Endometrium (tissue), 2 donors: ENCODE data around the gene BTN2A1.
"Not testable (repeated sequence)": the region's sequence is repeated elsewhere in the genome, so short reads cannot be mapped to it uniquely, and the experiment has no call there.

ENCODE experiments used
- FAIRE-seq: peaks from 2 replicates; lab custom pipeline; 2012; peaks lifted over from hg19 to GRCh38; lab: Jason Lieb, UNC
- donor health status: control.
- donor health status: control.

Gene BTN2A1

GRCh38 chr6:26432627-26433201 is 25.0 kb upstream of the BTN2A1 start:
- FAIRE-seq: no peak

GRCh38 chr6:26433680-26434079 is 24.1 kb upstream of the BTN2A1 start:
- FAIRE-seq: not testable (repeated sequence)

GRCh38 chr6:26436018-26436417 is 21.7 kb upstream of the BTN2A1 start:
- no peak for FAIRE-seq

GRCh38 chr6:26437550-26437949 is 20.2 kb upstream of the BTN2A1 start:
- FAIRE-seq: no peak

DNA sequence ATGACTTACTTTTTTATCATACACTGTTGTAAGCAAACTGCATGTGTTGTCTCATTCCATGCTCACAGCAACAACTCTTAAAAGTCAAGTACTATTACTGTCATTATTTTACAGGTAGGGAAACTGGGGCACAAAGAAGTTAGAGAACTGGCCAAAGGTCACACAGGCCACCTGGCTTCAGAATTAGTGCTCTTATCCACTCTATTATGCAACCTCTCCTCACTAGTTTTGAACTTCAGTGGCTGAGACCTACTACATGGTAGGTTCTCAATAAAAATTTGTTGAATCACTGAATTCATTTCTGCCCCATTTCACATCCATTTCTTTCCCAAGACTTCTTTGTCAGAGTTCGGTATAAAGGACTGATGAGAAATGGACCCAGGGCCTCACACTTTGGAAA is 19.8 kb upstream of the BTN2A1 start:
- no peak for FAIRE-seq

- no peak for FAIRE-seq
These were observed 18.3 kb upstream of the BTN2A1 start for GRCh38 chr6:26439151-26440125.

DNA sequence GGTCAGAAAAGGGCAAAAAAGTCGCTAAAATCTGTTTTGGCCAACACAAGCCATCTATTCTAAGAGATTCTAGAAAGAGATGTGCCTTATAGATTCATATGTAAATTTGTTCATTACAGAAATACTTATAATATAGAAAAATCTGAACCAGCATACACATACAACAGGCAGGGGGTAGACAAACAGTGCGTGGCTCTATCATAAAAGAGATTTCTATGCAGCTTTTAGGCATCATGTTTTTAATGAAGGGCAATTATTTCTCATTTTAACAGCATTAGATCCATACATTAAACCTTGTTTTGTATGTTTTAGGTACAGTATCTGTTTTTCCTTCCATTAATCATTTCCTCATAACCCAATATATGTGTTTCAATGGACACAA is 16.8 kb upstream of the BTN2A1 start:
- FAIRE-seq: no peak

- no peak for FAIRE-seq
These were observed 15.8 kb upstream of the BTN2A1 start for GRCh38 chr6:26441977-26442376.

GRCh38 chr6:26445934-26446667 is 11.7 kb upstream of the BTN2A1 start:
- no peak for FAIRE-seq

DNA sequence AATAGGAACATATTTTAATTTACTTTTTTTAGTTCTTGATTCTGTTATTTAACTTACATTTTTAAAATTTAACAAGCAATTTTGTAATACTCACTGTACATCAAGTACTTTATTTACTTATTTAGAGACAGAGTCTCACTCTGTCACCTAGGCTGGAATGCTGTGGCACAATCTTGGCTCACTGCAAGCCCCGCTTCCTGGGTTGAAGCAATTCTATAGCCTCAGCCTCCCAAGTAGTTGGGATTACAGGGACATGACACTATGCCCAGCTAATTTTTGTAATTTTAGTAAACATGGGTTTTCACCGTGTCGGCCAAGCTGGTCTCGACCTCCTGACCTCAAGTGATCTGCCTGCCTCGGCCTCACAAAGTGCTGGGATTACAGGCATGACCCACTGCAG is 10.5 kb upstream of the BTN2A1 start:
- FAIRE-seq: no peak

GRCh38 chr6:26450240-26450639 is 7.5 kb upstream of the BTN2A1 start:
- FAIRE-seq: no peak

DNA sequence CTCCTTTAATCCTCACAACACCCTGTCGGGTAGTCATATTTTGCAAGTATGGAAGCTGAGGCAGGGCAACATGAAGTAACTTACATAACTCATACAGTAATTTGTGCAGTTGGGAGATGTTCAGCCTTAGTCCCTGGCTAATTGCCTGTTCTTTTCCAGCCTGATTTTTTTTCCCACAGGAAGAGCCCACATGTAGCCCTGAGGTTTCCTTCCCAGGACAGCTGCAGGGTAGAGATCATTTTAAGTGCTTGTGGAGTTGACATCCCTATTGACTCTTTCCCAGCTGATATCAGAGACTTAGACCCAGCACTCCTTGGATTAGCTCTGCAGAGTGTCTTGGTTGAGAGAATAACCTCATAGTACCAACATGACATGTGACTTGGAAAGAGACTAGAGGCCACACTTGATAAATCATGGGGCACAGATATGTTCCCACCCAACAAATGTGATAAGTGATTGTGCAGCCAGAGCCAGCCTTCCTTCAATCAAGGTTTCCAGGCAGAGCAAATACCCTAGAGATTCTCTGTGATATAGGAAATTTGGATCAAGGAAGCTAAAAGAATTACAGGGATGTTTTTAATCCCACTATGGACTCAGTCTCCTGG is 5.0 kb upstream of the BTN2A1 start:
- FAIRE-seq: no peak

DNA sequence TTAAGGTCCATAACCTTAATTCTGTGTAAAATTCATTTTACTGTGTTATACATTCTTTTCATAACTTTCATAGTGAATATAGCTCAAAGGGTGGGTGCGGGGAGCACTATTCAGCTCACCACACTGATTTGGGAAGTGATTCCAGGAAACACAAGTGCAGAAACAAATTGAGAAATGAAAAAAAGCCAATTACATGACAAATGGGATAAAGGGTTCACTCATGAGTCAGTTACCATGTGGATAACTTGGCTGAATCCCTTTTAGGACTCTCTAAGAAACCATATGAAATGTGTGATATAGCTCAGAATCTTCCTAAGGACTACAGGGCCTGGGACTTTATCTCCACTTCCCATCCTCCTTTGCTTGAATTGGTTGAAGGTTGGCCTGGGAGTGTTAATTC is 3.1 kb upstream of the BTN2A1 start:
- FAIRE-seq: no peak

DNA sequence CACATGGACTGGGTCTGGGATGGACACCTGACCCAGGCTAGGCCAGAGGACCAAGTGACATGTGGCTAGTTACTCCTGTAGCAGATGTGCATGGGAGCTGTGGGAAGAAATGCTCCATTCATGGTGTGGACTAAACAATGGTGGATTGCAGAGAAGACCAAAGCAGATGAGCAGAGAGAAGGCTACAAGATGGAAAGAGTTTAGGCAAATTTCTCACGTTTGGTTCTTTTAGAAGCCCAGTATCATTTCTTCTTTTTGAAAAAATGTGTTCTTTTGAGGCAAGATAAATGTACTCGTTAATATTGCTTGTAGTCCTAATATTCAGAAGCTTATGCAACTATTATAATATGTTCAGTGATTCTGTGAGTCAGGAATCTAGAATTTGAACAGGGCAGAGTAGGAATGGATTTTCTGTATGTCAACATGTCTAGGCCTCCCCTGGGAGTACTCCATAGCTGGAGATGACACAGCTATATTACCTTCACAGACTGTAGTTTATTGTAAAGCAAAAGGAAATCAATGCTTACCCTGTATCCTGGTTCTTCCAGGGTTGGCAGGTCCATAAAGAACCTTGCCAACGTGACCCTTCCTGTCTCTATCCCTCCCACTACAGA is 2.3 kb upstream of the BTN2A1 start:
- no peak for FAIRE-seq

GRCh38 chr6:26457264-26457805 is 420 bp upstream of the BTN2A1 start:
- no peak for FAIRE-seq

- FAIRE-seq: no peak
These were observed 1.5 kb downstream of the BTN2A1 start for GRCh38 chr6:26459023-26459810.

- not testable (repeated sequence) for FAIRE-seq
These were observed 3.6 kb downstream of the BTN2A1 start for GRCh38 chr6:26461353-26461752.

DNA sequence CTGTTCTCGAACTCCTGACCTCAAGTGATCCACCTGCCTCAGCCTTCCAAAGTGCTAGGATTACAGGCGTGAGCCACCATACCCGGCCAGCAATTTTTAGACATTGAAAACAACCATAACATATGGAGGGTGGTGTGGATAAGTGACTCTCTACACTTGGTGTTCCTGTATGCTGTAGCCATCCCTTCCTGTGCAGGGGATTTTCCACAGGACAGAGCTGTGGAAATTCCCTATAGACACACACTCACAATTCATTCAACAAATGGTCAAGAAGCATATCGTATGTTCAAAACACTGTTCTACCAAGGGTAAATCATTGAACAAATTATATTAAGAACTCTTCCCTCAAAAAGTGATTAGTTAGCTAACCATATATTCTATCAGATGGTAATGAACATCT is 6.3 kb downstream of the BTN2A1 start:
- no peak for FAIRE-seq

DNA sequence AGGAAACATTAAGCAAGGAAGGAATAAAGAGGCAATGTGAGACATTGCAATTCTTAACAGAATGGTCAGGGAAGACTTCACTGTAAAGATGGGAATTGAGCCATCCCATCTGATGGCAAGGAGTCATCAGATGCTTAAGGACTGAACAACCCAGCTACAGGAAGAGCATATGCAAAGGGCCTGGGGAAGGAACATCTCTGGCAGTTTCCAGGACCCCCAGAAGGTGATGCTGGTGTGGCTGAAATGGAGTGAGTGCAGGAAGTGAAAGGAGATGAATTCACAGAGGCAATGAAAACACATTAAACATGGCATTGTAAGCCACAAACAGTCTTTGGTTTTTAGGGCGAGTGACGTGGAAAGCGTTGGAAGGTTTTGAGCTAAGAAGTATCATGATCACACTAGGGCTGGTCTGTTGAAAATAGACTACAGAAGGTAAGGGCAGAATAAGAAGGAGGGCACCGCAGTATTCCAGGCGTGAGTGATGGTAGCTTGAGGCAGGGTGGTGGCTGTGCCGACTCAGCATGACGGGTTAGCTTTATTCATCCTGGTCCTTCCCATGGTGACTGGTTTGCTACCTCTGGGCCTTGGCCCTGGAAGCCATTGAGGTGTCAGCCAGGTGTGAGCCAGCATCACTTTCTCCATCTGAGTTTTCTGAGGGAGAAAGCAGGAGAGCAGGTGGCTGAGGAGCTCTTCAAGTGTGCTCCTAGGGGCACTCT is 6.8 kb downstream of the BTN2A1 start:
- no peak for FAIRE-seq

DNA sequence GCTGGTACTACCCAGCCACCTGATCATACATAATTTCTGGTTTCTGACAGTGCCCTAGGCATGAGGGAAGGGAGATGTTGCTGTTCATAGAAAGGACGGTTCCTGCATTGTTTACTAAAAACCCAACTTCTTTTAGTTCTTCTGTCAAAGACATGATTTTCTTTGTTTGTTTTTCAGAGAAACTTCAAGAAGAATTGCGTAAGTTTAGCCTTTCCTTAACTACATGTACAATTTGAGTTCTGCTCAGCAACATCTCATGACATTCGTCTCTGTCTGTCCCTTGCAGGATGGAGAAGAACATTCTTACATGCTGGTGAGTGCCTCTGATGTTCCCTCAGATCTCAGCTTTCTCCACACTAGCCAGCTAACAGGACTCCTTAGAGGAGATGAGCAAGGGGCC is 8.0 kb downstream of the BTN2A1 start:
- no peak for FAIRE-seq
